Right kidney (tissue), 1 donor: ENCODE measurements around the gene DNM1.

Source experiments
- DNase-seq: peaks from one replicate; pipeline ENCODE4 v3.0.0-alpha.2; 2016

DNM1 gene

GRCh38 chr9:128279088-128280073, 76.2 kb downstream of the DNM1 start:
- DNase-seq = peak; percentile 49

GRCh38 chr9:128280084-128280622, 77.0 kb downstream of the DNM1 start:
- DNase-seq = no peak

GRCh38 chr9:128282500-128282899, 79.3 kb downstream of the DNM1 start:
- DNase-seq = no peak

GRCh38 chr9:128285033-128285784, 82.0 kb downstream of the DNM1 start:
- DNase-seq = no peak

- DNase-seq = no peak
These were observed 83.3 kb downstream of the DNM1 start for GRCh38 chr9:128286440-128286839.

GRCh38 chr9:128288273-128289004, 85.3 kb downstream of the DNM1 start:
- no peak for DNase-seq

GRCh38 chr9:128292009-128292408, 88.8 kb downstream of the DNM1 start:
- no peak for DNase-seq

GRCh38 chr9:128293091-128293490, 89.9 kb downstream of the DNM1 start:
- DNase-seq = no peak

GRCh38 chr9:128294142-128294541, 91.0 kb downstream of the DNM1 start:
- no peak for DNase-seq

GRCh38 chr9:128296340-128297220, 93.4 kb downstream of the DNM1 start:
- no peak for DNase-seq

GRCh38 chr9:128297221-128297773, 94.1 kb downstream of the DNM1 start:
- no peak for DNase-seq

GRCh38 chr9:128298535-128299482, 95.6 kb downstream of the DNM1 start:
- DNase-seq = no peak

GRCh38 chr9:128304136-128304970, 101.2 kb downstream of the DNM1 start:
- DNase-seq = no peak
